GM18873 (cell line): ENCODE measurements around the gene CPZ.

Source experiments
- ATAC-seq: cut with Tn5 transposase; IDR thresholded peaks from one replicate; pipeline ENCODE4 v1.9.1; 2021; ENCODE audit warnings: mild to moderate bottlenecking, moderate library complexity, moderate number of reproducible peaks; ENCODE audit not compliant: unreplicated experiment, low FRiP score

CPZ gene

GRCh38 chr4:8592366-8593263 is at the start of gene CPZ:
Gene CPZ (plus strand): TSS chr4:8592765. CDS start chr4:8592834, 69 bp downstream.
- ATAC-seq = no peak

GRCh38 chr4:8542776-8543525 is 49.6 kb upstream of the CPZ start:
- no peak for ATAC-seq

DNA sequence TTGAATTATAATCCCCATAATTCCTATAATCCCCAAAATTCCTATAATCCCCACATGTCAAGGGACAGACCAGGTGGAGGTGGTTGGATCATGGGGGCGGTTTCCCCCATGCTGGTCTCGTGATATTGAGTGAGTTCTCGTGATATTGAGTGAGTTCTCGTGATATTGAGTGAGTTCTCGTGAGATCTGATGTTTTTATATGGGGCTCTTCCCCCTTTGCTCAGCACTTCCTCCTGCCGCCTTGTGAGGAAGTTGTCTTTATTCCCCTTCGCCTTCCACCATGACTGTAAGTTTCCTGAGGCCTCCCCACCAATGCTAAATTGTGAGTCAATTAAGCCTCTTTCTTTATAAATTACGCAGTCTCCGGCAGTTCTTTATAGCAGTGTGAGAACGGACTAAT is 48.9 kb upstream of the CPZ start:
- ATAC-seq = no peak

GRCh38 chr4:8544282-8544681 is 48.3 kb upstream of the CPZ start:
- no peak for ATAC-seq

DNA sequence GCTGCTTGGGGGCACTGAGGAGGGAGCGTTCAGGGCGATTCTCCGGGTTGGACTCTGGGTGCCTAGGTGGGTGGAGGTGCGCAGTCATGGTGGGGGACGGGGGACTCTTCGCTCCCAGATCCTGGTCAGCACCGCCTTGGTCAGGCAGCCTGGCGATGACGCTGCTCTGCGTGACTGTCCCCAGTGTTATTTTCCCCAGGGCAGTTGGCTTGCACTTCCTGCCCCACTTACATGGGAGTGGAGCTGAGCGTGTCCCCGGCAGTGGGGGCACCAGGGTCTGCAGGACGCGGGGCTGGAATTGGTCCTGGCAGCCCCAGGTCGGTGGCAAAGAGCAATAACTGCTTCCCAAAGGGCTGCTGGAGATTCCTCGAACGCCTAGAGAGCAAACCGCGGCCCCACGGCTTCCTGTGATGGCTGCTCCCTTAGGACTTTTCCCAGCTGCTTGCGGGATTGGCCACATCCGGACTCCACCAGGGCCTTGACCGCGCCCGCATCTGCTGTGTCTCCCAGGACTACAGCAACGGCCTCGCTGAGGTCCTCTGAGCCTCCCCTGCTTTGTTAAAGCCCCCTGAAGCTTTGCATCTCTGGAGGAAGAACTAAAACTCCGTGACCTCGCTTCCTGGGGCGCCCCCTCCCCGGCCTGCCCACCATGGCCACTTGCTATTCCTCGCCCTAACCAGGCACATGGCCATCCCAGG is 47.7 kb upstream of the CPZ start:
- ATAC-seq = no peak

DNA sequence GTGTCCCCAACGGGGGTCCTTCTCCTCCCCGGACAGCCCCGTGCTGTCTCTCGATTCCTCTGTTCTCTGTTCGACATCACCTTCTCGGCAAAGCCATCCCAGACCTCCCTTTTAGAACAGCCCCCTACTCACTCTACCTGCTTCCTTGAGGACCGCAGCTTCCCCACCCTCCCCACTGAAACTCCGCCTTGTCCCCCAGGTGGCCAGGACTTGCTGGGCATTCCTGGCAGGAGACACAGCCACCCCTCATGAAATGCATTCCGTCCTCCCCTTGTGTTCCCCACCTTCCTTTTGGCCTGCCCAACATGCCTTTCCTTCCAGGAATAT is 47.2 kb upstream of the CPZ start:
- no peak for ATAC-seq

GRCh38 chr4:8546766-8547107 is 45.8 kb upstream of the CPZ start:
- ATAC-seq = no peak

DNA sequence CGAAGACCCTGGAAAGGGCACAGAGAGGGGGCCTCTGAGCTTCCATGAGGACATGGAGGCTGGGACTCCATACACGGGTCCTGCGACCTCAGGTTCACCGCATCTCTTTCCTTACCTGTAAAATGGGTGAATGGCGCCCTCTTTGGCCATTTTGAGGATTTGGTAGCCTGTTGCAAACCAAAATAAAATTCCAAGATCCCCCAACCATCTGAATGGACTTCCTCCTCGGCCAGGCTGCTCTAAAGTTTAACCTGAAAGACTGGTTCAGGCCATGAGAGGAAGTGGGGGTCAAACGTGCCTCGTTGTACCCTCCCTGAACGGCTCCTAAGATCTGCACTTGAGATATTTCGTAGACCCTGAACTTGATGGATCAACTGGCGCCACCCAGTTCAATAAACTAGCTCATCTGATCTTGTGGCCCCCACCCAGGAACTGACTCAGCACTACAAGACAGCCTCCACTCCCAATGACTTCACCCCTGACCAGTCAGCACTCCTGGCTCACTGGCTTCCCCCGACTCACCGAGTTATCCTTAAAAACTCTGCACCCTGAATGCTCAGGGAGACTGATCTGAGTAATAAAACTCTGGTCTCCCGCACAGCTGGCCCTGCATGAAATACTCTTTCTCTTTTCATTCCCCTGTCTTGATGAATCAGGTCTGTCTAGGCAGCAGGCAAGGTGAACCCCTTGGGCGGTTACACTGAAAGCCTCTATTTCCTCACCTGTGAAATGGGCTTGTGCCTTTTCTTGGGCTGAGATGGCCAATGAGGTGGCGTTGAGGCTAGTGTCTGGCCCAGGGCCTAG is 45.3 kb upstream of the CPZ start:
- ATAC-seq = no peak

GRCh38 chr4:8547912-8548730 is 44.4 kb upstream of the CPZ start:
- no peak for ATAC-seq

DNA sequence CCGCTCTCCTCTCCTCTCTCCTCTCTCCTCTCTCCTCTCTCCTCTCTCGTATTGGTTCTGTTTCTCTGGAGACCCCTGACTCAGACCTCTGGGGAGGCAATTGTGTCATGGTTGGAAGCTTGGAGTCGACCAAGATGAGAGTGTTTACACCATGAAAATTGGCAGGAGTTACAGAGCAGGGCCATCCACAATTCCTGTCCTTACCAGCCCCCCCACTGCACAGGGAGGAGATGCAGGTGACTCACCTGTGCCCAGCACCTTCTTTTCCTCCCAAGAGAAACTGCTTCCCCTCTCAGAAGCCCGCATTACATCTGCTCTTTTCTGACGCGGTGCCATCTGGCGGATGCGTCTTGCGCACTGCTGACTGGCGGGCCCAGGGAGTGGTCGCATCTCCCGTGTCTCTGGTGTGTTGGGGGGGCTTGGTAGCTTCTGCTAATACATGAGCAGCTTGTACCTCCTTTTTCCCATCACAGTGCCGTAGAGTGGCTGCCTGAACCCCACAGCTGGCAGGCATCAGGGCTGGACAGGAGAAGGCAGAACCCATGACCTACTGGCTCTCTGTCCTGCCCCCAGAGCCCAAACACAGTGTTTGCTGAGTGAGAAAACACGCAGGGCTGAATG is 43.7 kb upstream of the CPZ start:
- no peak for ATAC-seq

- no peak for ATAC-seq
Measured at GRCh38 chr4:8549352-8549931, 43.1 kb upstream of the CPZ start.

- ATAC-seq = no peak
Measured at GRCh38 chr4:8550691-8551090, 41.9 kb upstream of the CPZ start.

DNA sequence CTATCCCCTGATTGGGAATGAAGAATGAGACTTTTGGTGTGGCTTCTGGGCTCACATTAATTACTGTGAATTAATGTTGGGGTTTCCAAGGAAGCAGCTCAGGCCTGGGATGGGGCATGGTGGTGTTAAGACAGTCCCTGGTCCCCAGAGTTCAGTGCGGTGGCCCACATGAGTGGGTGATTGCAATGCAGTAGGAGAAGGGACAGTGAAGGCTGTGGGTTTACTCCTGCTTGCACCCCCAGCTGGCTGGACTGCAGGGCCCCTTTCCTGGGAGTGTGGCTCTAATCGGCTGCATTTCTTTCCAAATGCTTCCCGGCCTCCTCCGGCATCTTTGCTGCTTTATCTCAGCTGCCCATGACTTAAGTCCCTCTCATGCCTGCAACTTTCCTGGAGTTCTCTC is 40.5 kb upstream of the CPZ start:
- no peak for ATAC-seq

DNA sequence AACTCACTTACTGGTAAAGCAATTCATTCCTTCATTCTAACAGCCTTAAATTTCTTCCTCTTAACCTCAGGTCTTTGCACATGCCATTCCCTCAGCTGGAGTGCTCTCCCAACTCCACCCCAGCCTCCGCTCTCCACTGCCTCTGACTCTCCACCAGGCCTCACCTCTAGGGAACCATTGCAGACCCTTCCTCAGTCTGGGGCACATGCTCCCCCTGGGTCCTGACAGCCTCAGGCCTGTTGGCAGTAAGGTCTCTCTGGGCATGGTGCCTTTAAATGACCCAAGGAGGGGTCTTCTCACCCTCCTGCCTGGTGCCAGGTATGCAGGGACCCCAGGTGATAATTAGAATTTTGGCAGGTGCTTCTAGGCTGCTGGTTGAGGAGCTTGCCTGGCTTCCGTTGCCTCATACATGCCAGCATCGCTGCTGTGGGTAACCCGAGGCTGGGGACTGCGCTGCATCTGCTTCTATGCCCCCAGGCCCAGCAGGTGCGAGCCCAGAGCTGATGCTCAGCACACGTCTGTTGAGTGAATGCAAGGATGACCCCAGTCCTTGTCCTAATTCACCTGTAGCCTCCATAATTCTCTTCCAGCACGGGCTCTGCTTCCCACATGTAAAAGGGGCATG is 39.9 kb upstream of the CPZ start:
- ATAC-seq = no peak

DNA sequence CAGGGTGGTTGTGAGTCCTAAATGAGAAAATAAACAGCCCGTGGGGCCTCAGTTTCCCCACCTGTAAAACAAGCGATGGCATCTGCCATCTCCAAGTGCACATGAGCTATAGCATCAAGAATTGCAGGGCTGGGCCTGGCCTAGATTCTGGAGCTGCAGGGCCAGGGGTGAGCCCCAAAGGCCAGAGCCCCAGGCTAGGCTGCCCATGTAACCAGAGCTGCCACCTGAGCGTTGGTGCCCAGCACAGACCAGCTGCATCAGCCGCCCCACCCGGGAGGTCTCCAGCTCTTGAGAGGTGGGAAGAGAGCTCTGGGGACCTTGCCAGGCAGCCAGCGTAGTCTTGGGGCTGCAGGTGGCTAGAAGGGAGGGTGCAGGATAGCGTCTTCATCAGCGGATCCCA is 39.3 kb upstream of the CPZ start:
- no peak for ATAC-seq

DNA sequence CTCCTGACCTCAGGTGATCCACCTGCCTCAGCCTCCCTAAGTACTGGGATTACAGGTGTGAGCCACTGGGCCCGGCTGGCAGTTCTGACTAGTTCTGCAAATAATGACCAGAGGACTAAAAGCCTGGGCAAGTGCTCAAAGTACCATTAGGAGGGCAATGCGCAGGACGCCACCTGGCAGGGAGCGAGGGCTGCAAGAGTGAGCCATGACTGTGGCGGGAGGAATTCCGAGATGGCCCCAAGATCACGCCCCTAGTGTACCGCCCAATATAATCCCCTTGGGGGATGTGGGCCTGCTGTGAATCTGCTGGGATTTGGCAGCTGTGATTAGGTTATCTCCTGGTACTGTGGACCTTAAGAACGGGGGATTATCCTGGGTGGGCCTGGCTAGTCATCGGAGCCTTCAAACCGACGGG is 38.6 kb upstream of the CPZ start:
- ATAC-seq = no peak

- ATAC-seq = no peak
Measured at GRCh38 chr4:8554555-8555100, 37.9 kb upstream of the CPZ start.

DNA sequence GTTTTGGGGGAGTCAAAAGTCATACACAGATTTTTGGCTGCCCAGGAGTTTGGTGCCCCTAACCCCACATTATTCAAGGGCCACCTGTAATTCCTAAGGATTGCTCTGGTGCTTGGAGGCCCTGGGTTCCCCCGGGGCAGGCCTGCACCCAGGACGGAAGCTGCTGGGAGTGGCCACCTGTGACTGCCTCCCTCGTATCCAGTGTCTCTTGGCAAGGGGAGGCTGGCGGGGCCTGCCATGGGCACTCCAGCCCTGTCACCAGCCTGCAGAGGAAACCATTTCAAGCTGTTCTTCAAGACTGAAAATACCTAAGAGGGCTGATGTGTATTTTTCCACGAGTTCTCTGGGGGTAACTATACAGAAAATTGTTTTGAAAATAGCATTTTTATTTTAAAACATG is 36.8 kb upstream of the CPZ start:
- no peak for ATAC-seq
